GM10248 (cell line): ENCODE data around the gene TUBGCP3.

Experiments used
- CTCF ChIA-PET: fragments of 300-600 bp; sonication (Branson Sonifier 250); formaldehyde crosslinking; extraction: SDS; loops from one replicate; lab custom pipeline; 2021; ENCODE audit warnings: antibody characterized with exemption; lab: Yijun Ruan, JAX
- POLR2A ChIA-PET: fragments of 350-650 bp; sonication (Branson Sonifier 250); formaldehyde crosslinking; extraction: SDS; loops from one replicate; lab custom pipeline; 2020; ENCODE audit warnings: antibody characterized with exemption; lab: Yijun Ruan, JAX
- DNase-seq: peaks from one replicate; pipeline ENCODE4 v3.0.0; 2012; ENCODE audit errors: extremely low spot score
- TF ChIP-seq, protein P1 (sequence below): IDR thresholded peaks from 2 replicates; pipeline ENCODE4 v1.5.1; 2012; ENCODE audit warnings: mild to moderate bottlenecking, low read depth; ENCODE audit errors: extremely low read depth, missing control alignments, control extremely low read depth

The TUBGCP3 gene

DNA sequence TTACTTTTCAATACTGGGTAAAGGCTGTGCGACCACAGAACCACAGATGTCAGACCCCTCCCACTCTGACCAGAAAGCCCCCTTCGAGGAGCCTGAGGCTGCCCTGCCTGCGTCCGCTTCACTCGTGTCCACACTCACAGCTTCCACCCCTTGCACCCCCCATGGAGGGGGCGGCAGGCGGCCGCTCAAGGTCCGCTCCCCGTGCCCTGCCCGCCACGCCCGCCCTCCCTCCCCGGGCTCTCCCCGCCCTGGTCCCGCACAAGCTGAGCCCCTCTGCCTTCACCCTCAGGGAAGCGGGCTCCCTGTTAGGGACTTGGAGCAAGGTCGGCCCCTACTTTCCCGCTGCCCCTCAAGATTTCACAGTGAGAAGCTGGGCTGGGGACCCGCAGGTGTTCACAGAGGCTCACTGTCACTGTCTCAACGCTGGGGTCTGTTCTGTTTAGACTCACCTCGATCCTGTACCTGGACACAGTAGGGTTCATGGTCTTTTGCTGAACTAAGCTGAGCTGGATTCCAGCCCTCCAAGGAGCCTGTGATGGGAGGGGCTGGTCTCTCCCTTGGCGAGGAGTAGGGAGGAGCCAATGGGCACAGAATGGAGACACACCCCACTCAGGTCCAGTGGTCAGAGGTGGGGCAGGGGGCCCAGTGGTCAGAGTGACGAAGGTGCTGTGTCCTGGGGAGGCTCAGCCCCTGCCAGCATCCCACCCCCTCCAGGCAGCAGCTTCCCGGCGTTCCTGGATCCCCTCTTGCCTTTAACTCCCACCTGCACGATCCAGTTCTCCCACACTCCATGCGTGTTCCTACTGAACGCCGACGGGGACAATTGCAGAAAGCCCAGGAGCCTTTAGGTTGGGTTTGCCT is 142.3 kb downstream of the TUBGCP3 start:
- no peak for DNase-seq
- CTCF ChIA-PET: interaction anchor here (2.0 to 3.9 kb wide), 2 partner anchors 10 to 970 kb away, joined by 6 to 37 read pairs; no protein-coding TSS in a partner anchor
- TF ChIP-seq, protein P1, sequence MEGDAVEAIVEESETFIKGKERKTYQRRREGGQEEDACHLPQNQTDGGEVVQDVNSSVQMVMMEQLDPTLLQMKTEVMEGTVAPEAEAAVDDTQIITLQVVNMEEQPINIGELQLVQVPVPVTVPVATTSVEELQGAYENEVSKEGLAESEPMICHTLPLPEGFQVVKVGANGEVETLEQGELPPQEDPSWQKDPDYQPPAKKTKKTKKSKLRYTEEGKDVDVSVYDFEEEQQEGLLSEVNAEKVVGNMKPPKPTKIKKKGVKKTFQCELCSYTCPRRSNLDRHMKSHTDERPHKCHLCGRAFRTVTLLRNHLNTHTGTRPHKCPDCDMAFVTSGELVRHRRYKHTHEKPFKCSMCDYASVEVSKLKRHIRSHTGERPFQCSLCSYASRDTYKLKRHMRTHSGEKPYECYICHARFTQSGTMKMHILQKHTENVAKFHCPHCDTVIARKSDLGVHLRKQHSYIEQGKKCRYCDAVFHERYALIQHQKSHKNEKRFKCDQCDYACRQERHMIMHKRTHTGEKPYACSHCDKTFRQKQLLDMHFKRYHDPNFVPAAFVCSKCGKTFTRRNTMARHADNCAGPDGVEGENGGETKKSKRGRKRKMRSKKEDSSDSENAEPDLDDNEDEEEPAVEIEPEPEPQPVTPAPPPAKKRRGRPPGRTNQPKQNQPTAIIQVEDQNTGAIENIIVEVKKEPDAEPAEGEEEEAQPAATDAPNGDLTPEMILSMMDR: no peak
- POLR2A ChIA-PET: no interaction called here

DNA sequence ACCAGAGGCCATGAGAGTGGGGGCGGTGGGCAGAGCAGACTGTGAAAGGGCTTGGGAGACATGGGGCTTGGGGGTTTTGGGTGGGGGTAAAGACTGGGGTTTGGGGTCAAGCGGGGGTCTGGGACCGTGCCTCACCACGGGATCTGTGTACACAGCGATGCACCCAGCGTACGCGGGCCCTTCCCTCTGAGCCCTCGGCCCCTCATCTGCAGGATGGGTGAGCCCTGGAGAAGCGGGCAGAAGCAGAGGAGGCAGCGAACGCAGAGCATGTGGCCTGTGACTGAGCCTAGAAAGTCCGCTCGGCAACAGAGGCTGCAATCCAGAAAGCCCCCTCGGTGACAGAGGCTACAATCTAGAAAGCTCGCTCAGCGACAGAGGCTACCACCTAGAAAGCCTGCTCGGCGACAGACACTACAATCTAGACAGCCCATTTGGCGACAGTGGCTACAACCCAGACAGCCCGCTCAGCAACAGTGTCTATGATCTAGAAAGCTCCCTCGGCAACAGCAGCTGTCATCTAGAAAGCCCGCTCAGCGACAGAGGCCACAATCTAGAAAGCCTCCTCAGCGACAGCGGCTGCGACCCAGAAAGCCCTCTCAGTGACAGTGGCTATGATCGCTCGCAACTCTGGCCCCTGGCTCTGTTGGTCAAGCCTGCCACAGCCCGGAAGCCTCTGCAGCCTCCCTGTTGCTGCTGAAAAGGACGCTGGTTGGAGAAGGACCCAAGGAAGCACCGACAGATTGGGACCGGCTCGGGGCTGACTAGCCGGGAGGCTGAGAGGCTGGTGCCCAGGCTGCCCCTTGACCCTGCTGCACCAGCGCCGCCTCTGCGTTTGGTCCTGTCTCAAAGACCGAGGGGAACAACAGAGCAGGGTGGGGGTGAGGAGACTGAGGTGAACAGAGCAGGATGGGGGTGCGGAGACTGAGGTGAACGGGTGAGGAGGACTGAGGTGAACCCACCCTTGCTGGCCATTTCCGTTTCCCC is 143.2 kb downstream of the TUBGCP3 start:
- no peak for DNase-seq
- TF ChIP-seq, protein P1: no peak
- POLR2A ChIA-PET: no interaction called here
- CTCF ChIA-PET: interaction anchor here (0.7 to 3.9 kb wide), 14 partner anchors 9 to 1550 kb away, joined by 3 to 37 read pairs (median 4); no protein-coding TSS in a partner anchor

DNA sequence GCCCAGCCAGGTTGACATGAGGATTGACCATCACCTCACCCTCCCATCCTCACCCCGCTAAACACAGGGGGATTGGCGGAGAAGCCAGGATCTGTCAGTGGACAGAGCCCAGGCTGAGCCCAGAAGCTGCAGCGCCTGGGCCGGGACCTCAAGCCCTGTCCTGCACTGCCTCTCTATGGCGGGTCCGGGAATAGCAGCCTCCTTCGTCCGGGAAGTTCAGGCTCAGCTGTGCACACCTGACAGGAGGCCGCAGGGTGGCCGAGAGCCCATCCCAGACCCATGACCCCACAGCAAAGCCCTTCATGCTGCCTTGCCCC is 144.0 kb downstream of the TUBGCP3 start:
- DNase-seq: peak; percentile 81
- POLR2A ChIA-PET: no interaction called here
- TF ChIP-seq, protein P1: peak; percentile 89
- CTCF ChIA-PET: interaction anchor here (0.7 to 3.9 kb wide), 15 partner anchors 10 to 1550 kb away, joined by 3 to 37 read pairs (median 4); no protein-coding TSS in a partner anchor

DNA sequence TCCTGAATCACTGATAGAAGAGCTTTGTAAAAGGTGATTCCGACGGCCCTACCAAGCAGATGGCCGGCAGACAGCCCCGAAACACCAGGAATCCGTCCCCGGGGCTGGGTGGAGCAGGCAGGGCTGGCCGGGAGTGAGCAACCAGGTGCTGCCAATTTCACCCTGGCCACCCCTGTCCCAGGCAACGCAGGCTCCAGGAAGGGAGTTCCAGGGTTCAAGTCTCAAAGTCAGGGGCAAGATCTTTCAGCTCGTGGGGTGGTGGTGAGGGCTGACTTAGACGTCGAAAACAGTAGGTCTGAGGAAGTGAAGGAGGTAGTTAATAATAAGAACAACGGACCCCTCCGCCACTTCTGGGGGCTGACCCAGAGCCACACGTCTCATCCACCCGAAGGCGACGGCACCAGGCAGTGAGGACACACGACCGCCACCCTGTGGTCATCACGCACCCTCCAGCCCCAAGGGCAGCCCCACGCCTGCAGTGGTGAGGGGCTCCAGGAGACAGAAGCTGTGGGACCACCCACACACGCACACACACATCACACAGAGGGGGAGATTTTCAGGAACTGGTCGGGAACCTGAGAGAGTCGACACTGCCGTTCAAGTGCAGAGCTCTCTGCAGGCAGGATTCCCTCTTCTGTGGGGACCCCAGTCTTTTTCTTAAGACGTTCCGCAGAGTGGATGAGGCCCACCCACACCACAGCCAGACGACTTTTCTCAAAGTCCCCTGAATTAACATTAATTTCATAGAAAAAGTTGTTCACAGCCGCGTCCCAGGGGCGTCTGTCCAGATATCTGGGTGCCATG is 144.6 kb downstream of the TUBGCP3 start:
- TF ChIP-seq, protein P1: peak; percentile 39
- POLR2A ChIA-PET: no interaction called here
- no peak for DNase-seq
- CTCF ChIA-PET: interaction anchor here (0.8 to 3.9 kb wide), 14 partner anchors 10 to 1549 kb away, joined by 3 to 37 read pairs (median 4); no protein-coding TSS in a partner anchor

DNA sequence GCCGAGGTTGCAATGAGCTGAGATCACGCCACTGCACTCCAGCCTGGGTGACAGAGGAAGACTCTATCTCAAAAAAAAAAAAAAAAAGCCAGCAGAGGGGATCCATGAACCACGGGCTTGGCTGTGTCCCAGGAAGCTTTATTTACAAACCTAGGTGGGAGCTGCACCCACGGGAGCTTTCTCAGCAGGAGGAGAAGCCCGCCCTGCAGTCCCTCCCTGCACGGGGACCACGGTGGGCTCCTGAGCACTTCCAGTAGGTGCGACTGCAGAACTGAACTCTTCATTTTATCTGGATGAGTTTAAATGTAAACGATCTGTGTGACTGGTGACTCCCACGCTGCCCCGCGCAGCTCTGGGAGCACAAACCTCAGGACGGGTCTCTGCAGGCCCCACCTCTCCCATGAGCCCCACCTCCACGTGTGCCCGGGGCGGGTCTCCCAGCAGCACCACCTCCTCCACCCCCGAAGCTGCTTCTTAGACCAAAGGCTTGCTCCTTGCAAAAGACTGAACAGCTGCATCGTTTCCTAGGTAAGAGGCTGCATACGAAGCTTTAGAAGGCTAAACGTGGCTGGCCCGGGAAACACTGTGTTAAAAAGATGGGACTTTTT is 145.4 kb downstream of the TUBGCP3 start:
- ChIA-PET POLR2A (no interaction called here), CTCF (interaction anchor here (1.8 to 3.9 kb wide), 7 partner anchors 11 to 1548 kb away, joined by 4 to 37 read pairs (median 8); no protein-coding TSS in a partner anchor)
- TF ChIP-seq, protein P1: no peak
- DNase-seq: no peak
